Spleen (tissue), 11 donors: ENCODE measurements around the gene ZNF524. TPM values are rescaled to one million over a fixed set of nuclear protein-coding genes. Genes with fewer than 3 reads are reported as not detected.
A peak's percentile ranks its signal among the peaks of the same experiment; 100 is the strongest.

Experiments used
- DNase-seq: peaks from one replicate; pipeline ENCODE4 v3.0.0-alpha.2; 2020
- H3K27ac ChIP-seq, 8 donors: fragments of 200-600 bp; sonication (generic) in 7 of 8; 1 replicate in 4 of 8; 2 replicates in 4 of 8; pipeline versions ENCODE4 v1.5.0 to v1.8.0; 2016 to 2021; ENCODE audit warnings: inconsistent platforms in 4 of 8, mild to moderate bottlenecking in 4 of 8, moderate library complexity in 1 of 8
- H3K27me3 ChIP-seq, 7 donors: fragments of 200-600 bp; sonication (generic) in 6 of 7; replicated peaks in 1 of 7; 1 replicate in 4 of 7; 2 replicates in 3 of 7; pipeline versions ENCODE4 v1.5.0 to v1.8.0; 2016 to 2021; ENCODE audit warnings: inconsistent platforms in 3 of 7, mild to moderate bottlenecking in 1 of 7
- H3K36me3 ChIP-seq, 6 donors: fragments of 200-600 bp; sonication (generic) in 5 of 6; 1 replicate in 4 of 6; 2 replicates in 2 of 6; pipeline versions ENCODE4 v1.5.0 to v1.8.0; 2016 to 2021; ENCODE audit warnings: inconsistent platforms in 2 of 6
- H3K4me1 ChIP-seq, 6 donors: fragments of 200-600 bp; sonication (generic) in 5 of 6; 1 replicate in 3 of 6; 2 replicates in 3 of 6; pipeline versions ENCODE4 v1.5.0 to v1.8.0; 2016 to 2021; ENCODE audit warnings: inconsistent platforms in 3 of 6
- H3K4me3 ChIP-seq, 8 donors: fragments of 200-600 bp; sonication (generic) in 7 of 8; 1 replicate in 4 of 8; 2 replicates in 4 of 8; pipeline versions ENCODE4 v1.5.0 to v1.8.0; 2016 to 2021; ENCODE audit warnings: inconsistent platforms in 4 of 8, mild to moderate bottlenecking in 4 of 8, moderate library complexity in 2 of 8
- H3K9me3 ChIP-seq, 8 donors: fragments of 200-600 bp; sonication (generic) in 7 of 8; 1 replicate in 4 of 8; 2 replicates in 4 of 8; pipeline versions ENCODE4 v1.5.0 to v1.8.0; 2016 to 2021; ENCODE audit warnings: inconsistent platforms in 4 of 8
- POLR2A ChIP-seq, 3 donors: fragments of 450-650 bp; IDR thresholded peaks; one replicate each; pipeline ENCODE4 v1.5.1; 2017; ENCODE audit warnings: antibody characterized with exemption in 3 of 3, mild to moderate bottlenecking in 1 of 3
- POLR2AphosphoS5 ChIP-seq, 3 donors: sonication (generic); formaldehyde crosslinking; IDR thresholded peaks; one replicate each; pipeline ENCODE4 v1.5.1; 2017; ENCODE audit warnings: antibody characterized with exemption in 3 of 3
- WGBS, 5 donors: extraction: QIAGEN DNeasy Blood & Tissue Kit in 3 of 5; methylation state at CpG; one replicate each; pipeline versions ENCODE4 v1.1.5 to v1.1.7; 2013 to 2018; 5-methylcytosine and 5-hydroxymethylcytosine counted together
- intact Hi-C: fragments of 100-400 bp; cut with DNase I; formaldehyde crosslinking; loops from one replicate; pipeline ENCODE4 v1.15.0; 2023; ENCODE audit warnings: low total_unique reads
- polyA plus RNA-seq, 3 donors: library from polyadenylated mRNA; stranded (reverse); fragments of 200-250 nt; gene quantifications; one replicate each; pipeline ENCODE4 v1.2.1, GENCODE V29; 2013
- total RNA-seq, 7 donors: library from RNA; depleted of rRNA in 3 of 7; stranded (reverse); fragments of >200 nt in 3 of 7; fragmentation: NEBNext Ultra II Directional in 4 of 7; extraction: Animal tissue kit (Norgen Biotek cat#: 25700) in 4 of 7; gene quantifications; one replicate each; pipeline versions ENCODE4 v1.1.0 to v1.2.1, GENCODE V29; 2016 to 2021
- TF ChIP-seq, protein P1 (sequence below), 11 experiments: fragments of 200-600 bp in 7 of 11; fragments of 450-650 bp in 4 of 11; sonication (generic) in 4 of 11; IDR thresholded peaks in 8 of 11; conservative IDR thresholded peaks in 3 of 11; 1 replicate in 7 of 11; 2 replicates in 4 of 11; pipeline versions ENCODE4 v1.4.0 to v1.8.0; 2016 to 2021; ENCODE audit warnings: antibody characterized with exemption in 11 of 11, inconsistent platforms in 4 of 11, mild to moderate bottlenecking in 1 of 11
- donor health status: healthy with polysubstance abuse.
- donor health status: DM: no; HTN: no; CAD: no; lungs with moderate emphysema.
- donor health status: DM: no; HTN: no; CAD: no.
- donor health status: Bipolar disorder and iron deficiency.
- donor health status: healthy.
- donor health status: DM: no; HTN: no; CAD: no.
- donor health status: DM: yes; HTN: yes; CAD: no.

Gene ZNF524
- total and polyA plus RNA-seq, 10 donors, result 19.7 to 57.8 (median 30.2) TPM

DNA sequence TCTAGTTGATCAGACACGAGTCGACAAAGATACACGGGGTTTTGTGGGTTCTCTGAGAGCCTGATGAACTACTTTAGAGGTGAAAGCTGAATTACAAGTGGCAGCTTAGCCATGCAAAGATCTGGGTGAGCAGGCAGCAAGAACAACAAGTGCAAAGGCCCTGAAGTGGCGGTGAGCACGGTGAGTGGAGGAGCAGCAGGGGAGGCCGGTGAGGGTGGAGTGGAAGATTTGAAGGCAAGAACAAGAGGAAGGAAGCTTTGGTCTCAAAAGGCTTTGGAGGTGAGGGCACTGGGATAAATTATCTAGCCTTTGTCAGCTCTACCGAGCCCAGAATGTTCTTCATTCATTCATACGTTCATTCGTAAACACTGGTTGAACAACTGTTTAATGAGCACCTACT lies 6.7 kb downstream of the ZNF524 start:
- peak overlapping the region; percentile 55 to 99 (median 96) for H3K27ac ChIP-seq
- TF ChIP-seq, protein P1, sequence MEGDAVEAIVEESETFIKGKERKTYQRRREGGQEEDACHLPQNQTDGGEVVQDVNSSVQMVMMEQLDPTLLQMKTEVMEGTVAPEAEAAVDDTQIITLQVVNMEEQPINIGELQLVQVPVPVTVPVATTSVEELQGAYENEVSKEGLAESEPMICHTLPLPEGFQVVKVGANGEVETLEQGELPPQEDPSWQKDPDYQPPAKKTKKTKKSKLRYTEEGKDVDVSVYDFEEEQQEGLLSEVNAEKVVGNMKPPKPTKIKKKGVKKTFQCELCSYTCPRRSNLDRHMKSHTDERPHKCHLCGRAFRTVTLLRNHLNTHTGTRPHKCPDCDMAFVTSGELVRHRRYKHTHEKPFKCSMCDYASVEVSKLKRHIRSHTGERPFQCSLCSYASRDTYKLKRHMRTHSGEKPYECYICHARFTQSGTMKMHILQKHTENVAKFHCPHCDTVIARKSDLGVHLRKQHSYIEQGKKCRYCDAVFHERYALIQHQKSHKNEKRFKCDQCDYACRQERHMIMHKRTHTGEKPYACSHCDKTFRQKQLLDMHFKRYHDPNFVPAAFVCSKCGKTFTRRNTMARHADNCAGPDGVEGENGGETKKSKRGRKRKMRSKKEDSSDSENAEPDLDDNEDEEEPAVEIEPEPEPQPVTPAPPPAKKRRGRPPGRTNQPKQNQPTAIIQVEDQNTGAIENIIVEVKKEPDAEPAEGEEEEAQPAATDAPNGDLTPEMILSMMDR (IDR thresholded peaks at IDR 0.05 in 8 of 11, conservative IDR thresholded peaks at IDR 0.05 in 3 of 11), result no peak
- TF ChIP-seq POLR2A (IDR thresholded peaks at IDR 0.05) (no peak), POLR2AphosphoS5 (IDR thresholded peaks at IDR 0.05) (no peak)
- peak overlapping the region in 6 of 8 donors; percentile 61 to 97 (median 81) for H3K4me3 ChIP-seq
- peaks cover 20 to 95% (median 63%) of the 10 kb centered on the region in 6 donors for H3K4me1 ChIP-seq
- DNase-seq, result no peak
- H3K36me3 ChIP-seq, result peaks cover 0 to 52% (median 15%) of the 10 kb centered on the region in 6 donors
- 59 to 71% (median 62%) methylated on average over 9 of the region's 9 CpGs for WGBS, 5 donors
- no peaks in the 10 kb centered on the region for H3K27me3 ChIP-seq
- intact Hi-C loops, result no loop called here
- no peaks in the 10 kb centered on the region for H3K9me3 ChIP-seq

DNA sequence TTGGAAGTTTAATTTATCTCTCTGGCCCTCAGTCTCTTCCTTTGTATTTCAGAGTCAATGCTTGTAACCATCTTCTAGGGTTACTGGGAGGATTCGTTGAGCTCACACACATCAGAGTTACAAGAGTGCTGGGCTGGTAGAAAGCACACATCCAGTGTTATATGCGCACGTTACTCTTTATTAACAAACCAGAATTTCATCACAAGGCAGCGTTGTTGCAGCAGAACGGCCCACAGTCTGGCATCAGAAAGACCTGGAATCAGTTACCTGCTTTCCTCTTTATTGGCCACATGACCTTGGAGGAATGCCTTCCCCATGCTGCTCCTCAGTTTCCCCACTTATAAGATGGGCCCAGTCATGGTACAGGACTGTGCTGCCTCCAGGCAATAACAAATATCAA lies 9.2 kb downstream of the ZNF524 start:
- intact Hi-C loops, result no loop called here
- H3K36me3 ChIP-seq, result peaks cover 0 to 52% (median 18%) of the 10 kb centered on the region in 6 donors
- H3K4me1 ChIP-seq, result peaks cover 36 to 92% (median 63%) of the 10 kb centered on the region in 6 donors
- H3K27ac ChIP-seq, result peak overlapping the region in 3 of 8 donors; percentile 73 to 97 (median 73)
- no peak for TF ChIP-seq POLR2AphosphoS5 (IDR thresholded peaks at IDR 0.05)
- TF ChIP-seq POLR2A (IDR thresholded peaks at IDR 0.05), result no peak
- TF ChIP-seq, protein P1 (IDR thresholded peaks at IDR 0.05 in 8 of 11, conservative IDR thresholded peaks at IDR 0.05 in 3 of 11), result no peak
- no peak for DNase-seq
- H3K9me3 ChIP-seq, result no peaks in the 10 kb centered on the region
- no peak overlapping the region for H3K4me3 ChIP-seq
- no peaks in the 10 kb centered on the region for H3K27me3 ChIP-seq
- WGBS, 5 donors, result 56 to 92% (median 73%) methylated on average over 5 of the region's 5 CpGs

DNA sequence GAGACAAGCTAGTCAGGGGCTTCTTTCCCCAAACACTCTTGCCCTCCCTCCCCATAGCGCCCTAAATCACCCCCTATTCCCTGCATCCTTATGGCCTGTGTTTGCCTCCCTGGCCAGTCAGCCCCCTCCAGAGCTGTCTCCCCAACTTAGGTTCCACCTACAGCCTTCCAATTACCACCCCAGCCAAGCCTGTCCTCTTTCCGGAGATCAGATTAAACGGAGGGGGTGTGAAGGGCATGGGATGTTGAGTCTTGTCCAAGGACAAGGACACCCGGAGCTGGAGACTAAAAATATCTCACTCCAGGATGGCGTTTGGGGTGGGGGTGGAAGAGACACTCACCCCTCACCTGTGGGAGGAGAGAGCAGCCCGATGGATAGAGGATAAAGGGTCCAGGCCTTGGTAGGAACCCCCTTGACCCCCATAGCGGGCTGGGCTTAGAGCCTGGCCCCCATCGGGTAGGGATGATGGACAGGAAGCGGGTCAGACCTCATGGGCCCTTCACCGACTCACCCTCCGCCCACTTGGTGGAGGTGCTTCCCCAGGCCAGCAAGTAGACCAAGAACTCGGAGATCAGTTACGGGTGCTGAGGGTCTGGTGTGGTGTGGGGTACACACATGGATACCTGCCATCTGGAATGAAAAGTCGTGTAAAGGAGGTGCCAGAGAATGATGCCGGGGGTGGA lies 11.4 kb downstream of the ZNF524 start:
- H3K4me3 ChIP-seq, result peak overlapping the region in 1 of 8 donors; percentile 24
- intact Hi-C loops, result no loop called here
- no peak for TF ChIP-seq POLR2A (IDR thresholded peaks at IDR 0.05)
- TF ChIP-seq, protein P1 (IDR thresholded peaks at IDR 0.05 in 8 of 11, conservative IDR thresholded peaks at IDR 0.05 in 3 of 11), result no peak
- TF ChIP-seq POLR2AphosphoS5 (IDR thresholded peaks at IDR 0.05), result peak in 2 of 3 donors; percentile 42 to 49
- 49 to 77% (median 72%) methylated on average over 14 to 15 of the region's 15 CpGs for WGBS, 5 donors
- no peaks in the 10 kb centered on the region for H3K9me3 ChIP-seq
- DNase-seq, result no peak
- peaks cover 32 to 87% (median 51%) of the 10 kb centered on the region in 6 donors for H3K4me1 ChIP-seq
- H3K27me3 ChIP-seq, result no peaks in the 10 kb centered on the region
- H3K27ac ChIP-seq, result peak overlapping the region; percentile 35 to 73 (median 66)
- peaks cover 0 to 73% (median 37%) of the 10 kb centered on the region in 6 donors for H3K36me3 ChIP-seq

DNA sequence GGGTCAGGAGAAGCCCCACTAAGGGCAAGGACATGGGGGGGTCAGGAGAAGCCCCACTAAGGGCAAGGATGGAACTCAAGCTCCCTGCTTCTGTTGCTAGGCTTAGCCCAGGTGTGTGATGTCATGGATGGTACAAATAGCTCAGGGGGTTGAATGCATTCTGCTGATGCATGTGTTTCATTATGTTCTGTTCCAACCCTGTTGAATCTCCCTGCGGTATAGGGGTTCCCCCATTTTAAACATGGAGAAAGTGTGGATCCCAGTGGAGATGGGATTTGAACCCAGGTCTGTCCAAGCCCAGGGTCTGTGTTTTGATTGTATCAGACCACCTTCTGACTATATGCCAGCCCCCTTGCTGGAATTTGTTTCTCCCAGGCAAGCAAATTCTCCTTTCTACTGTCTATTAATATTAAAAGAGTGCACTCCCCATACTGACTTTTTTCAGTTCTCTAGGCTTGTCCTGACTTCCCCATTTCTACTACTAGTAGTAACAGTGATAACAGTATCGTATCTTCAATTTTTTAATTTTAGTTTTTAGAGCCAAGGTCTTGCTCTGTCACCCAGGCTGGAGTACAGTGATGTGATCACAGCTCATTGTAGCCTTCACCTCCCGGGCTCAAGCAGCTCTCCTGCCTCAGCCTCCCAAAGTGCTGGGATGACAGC lies 12.0 kb downstream of the ZNF524 start:
- no peak for DNase-seq
- Histone ChIP-seq H3K4me3 (peak overlapping the region in 1 of 8 donors; percentile 24), H3K27ac (peak overlapping the region; percentile 41 to 73 (median 66)), H3K4me1 (peaks cover 26 to 87% (median 44%) of the 10 kb centered on the region in 6 donors), H3K27me3 (no peaks in the 10 kb centered on the region), H3K36me3 (peaks cover 0 to 75% (median 43%) of the 10 kb centered on the region in 6 donors), H3K9me3 (no peaks in the 10 kb centered on the region)
- no peak for TF ChIP-seq POLR2AphosphoS5 (IDR thresholded peaks at IDR 0.05)
- no peak for TF ChIP-seq POLR2A (IDR thresholded peaks at IDR 0.05)
- TF ChIP-seq, protein P1 (IDR thresholded peaks at IDR 0.05 in 8 of 11, conservative IDR thresholded peaks at IDR 0.05 in 3 of 11), result no peak
- 54 to 70% (median 65%) methylated on average over 3 of the region's 3 CpGs for WGBS, 5 donors
- intact Hi-C loops, result no loop called here
